Measurements from ENCODE around the gene WDR87.

GRCh38 chr19:37953918-37954303, 47.5 kb upstream of the WDR87 start:
- TF ChIP-seq POLR2A (IDR thresholded peaks at IDR 0.05; ENCODE audit: low read depth, low read length) (no peak), CTCF (IDR thresholded peaks at IDR 0.05; ENCODE audit: extremely low read depth in 1 of 2, insufficient read depth in 1 of 2, low read depth in 1 of 2, low read length in 2 of 2) (no peak), EZH2 (IDR thresholded peaks at IDR 0.05; ENCODE audit: borderline replicate concordance, low read depth, low read length, severe bottlenecking) (no peak), MAX (IDR thresholded peaks at IDR 0.05; ENCODE audit: insufficient read depth, insufficient read length) (no peak), JUN (IDR thresholded peaks at IDR 0.05; ENCODE audit: borderline replicate concordance, insufficient read depth, insufficient read length, low read depth) (no peak)

Measured in endothelial cell of umbilical vein (primary cell).